K562 (cell line): ENCODE measurements around the gene BTD. TPM values are rescaled to one million over a fixed set of nuclear protein-coding genes. Genes with fewer than 3 reads are reported as not detected.

Experiments
- ATAC-seq: fragments of 200-7000 bp; cut with Tn5 transposase; 3 replicates; pipeline ENCODE4 v1.9.1; 2020; ENCODE audit warnings: moderate library complexity
- BruUV-seq: library from RNA; stranded (reverse); fragments of 400-500 nt; replicated peaks from 2 replicates; lab custom pipeline; 2021; lab: Mats Ljungman, UMichigan
- CTCF ChIA-PET: fragments of 300-600 bp; formaldehyde crosslinking; extraction: SDS; loops from one replicate; lab custom pipeline; 2021; ENCODE audit warnings: low intra/inter-chr PET ratio; lab: Yijun Ruan, JAX
- POLR2A ChIA-PET: fragments of 300-600, 350-650 bp; sonication (Branson Sonifier 250); formaldehyde crosslinking; extraction: SDS; loops from one replicate; lab custom pipeline; 2021; ENCODE audit warnings: antibody characterized with exemption, inconsistent platforms; lab: Yijun Ruan, JAX
- DNase-seq, 4 experiments: peaks; one replicate each; pipeline versions ENCODE4 v3.0.0 to v3.0.0-alpha.2; 2011 to 2018; ENCODE audit warnings: low spot score in 3 of 4, mixed read lengths in 3 of 4; ENCODE audit errors: extremely low read depth in 1 of 4
- FAIRE-seq: peaks from 2 replicates; lab custom pipeline; 2011; peaks lifted over from hg19 to GRCh38; lab: Jason Lieb, UNC
- H2AFZ ChIP-seq: 2 replicates; pipeline ENCODE4 v1.6.0; 2011; ENCODE audit warnings: low read depth, low read length, control low read depth, inconsistent platforms
- H3K27ac ChIP-seq: fragments of 200-600 bp; 3 replicates; pipeline ENCODE4 v1.8.0; 2011; ENCODE audit warnings: low read depth, mild to moderate bottlenecking, control low read depth, inconsistent platforms, low read length, moderate library complexity, mixed read lengths; ENCODE audit errors: extremely low read depth
- H3K27me3 ChIP-seq, 2 experiments: fragments of 300-600 bp in 1 of 2; 2 replicates in 1 of 2; 3 replicates in 1 of 2; pipeline versions ENCODE4 v1.6.0 to v1.8.0; 2011; ENCODE audit warnings: inconsistent platforms in 2 of 2, low read length in 2 of 2, mild to moderate bottlenecking in 1 of 2, mixed read lengths in 1 of 2, moderate library complexity in 1 of 2; ENCODE audit not compliant: control insufficient read depth in 2 of 2, insufficient read depth in 2 of 2
- H3K36me3 ChIP-seq: fragments of 300-600 bp; 3 replicates; pipeline ENCODE4 v1.8.0; 2011; ENCODE audit warnings: mild to moderate bottlenecking, low read length, inconsistent platforms; ENCODE audit not compliant: control insufficient read depth, insufficient read depth
- H3K4me1 ChIP-seq, 2 experiments: fragments of 200-600 bp in 1 of 2; replicated peaks in 1 of 2; 2 replicates in 1 of 2; 3 replicates in 1 of 2; pipeline versions ENCODE4 v1.5.1 to v1.8.0; 2011; ENCODE audit warnings: inconsistent platforms in 2 of 2, low read length in 2 of 2, mild to moderate bottlenecking in 1 of 2, mixed read lengths in 1 of 2, moderate library complexity in 1 of 2; ENCODE audit not compliant: control insufficient read depth in 2 of 2, insufficient read depth in 2 of 2
- H3K4me2 ChIP-seq: 2 replicates; pipeline ENCODE4 v1.6.1; 2011; ENCODE audit warnings: low read length, control low read depth, inconsistent platforms, mixed read lengths; ENCODE audit not compliant: insufficient read depth
- H3K4me3 ChIP-seq: fragments of 200-600 bp; sonication (generic), shearing (Covaris generic); 2 replicates; pipeline ENCODE4 v1.5.1; 2016; ENCODE audit warnings: control low read depth, inconsistent platforms
- H3K79me2 ChIP-seq: fragments of 200-600 bp; 3 replicates; pipeline ENCODE4 v1.8.0; 2011; ENCODE audit warnings: low read length, inconsistent platforms; ENCODE audit not compliant: control insufficient read depth, insufficient read depth
- H3K9ac ChIP-seq, 2 experiments: 2 replicates each; pipeline versions ENCODE4 v1.6.0 to v1.6.1; 2011; ENCODE audit warnings: low read depth in 2 of 2, low read length in 2 of 2, control low read depth in 1 of 2, inconsistent platforms in 1 of 2, mild to moderate bottlenecking in 1 of 2, mixed read lengths in 1 of 2; ENCODE audit not compliant: insufficient read depth in 1 of 2
- H3K9me1 ChIP-seq: one replicate; pipeline ENCODE4 v1.6.0; 2011; ENCODE audit warnings: inconsistent platforms, mild to moderate bottlenecking, low read length, moderate library complexity; ENCODE audit not compliant: control insufficient read depth, insufficient read depth
- H3K9me3 ChIP-seq: replicated peaks from 2 replicates; pipeline ENCODE4 v1.5.1; 2011; ENCODE audit warnings: low read depth, low read length, inconsistent platforms; ENCODE audit not compliant: control insufficient read depth, insufficient read depth
- H4K20me1 ChIP-seq: replicated peaks from 2 replicates; pipeline ENCODE4 v1.6.1; 2011; ENCODE audit warnings: low read length, inconsistent platforms, mixed read lengths; ENCODE audit not compliant: control insufficient read depth, insufficient read depth
- GATAD2B ChIP-seq: fragments of 450-650 bp; IDR thresholded peaks from 2 replicates; pipeline ENCODE4 v1.6.1; 2017; ENCODE audit warnings: mild to moderate bottlenecking, borderline replicate concordance
- HNRNPK ChIP-seq: fragments of 200-400 bp; formaldehyde crosslinking; IDR thresholded peaks from one replicate; pipeline ENCODE4 v1.6.1; 2018; ENCODE audit warnings: mild to moderate bottlenecking, low read depth, low read length; ENCODE audit not compliant: poor library complexity, severe bottlenecking
- HNRNPUL1 ChIP-seq: fragments of 200-400 bp; formaldehyde crosslinking; IDR thresholded peaks from 2 replicates; pipeline ENCODE4 v1.6.1; 2017; ENCODE audit warnings: low read length
- MBD2 ChIP-seq: sonication (generic); IDR thresholded peaks from 2 replicates; pipeline ENCODE4 v1.6.1; 2016; ENCODE audit warnings: low read depth, borderline replicate concordance
- MEF2A ChIP-seq: IDR thresholded peaks from 2 replicates; pipeline ENCODE4 v1.6.1; 2011; ENCODE audit warnings: low read depth, mild to moderate bottlenecking, low read length, moderate library complexity; ENCODE audit not compliant: control insufficient read depth
- NFATC3 ChIP-seq: fragments of 450-650 bp; IDR thresholded peaks from 2 replicates; pipeline ENCODE4 v1.6.1; 2017; ENCODE audit warnings: mild to moderate bottlenecking
- PURB ChIP-seq: sonication (generic); formaldehyde crosslinking; IDR thresholded peaks from 2 replicates; pipeline ENCODE4 v1.9.0; 2021; ENCODE audit warnings: low read depth, mild to moderate bottlenecking, missing genetic modification reagents
- SRF ChIP-seq, 2 experiments: fragments of 250-450, 450-650 bp in 1 of 2; sonication (Bioruptor Pico) in 1 of 2; sonication (generic) in 1 of 2; formaldehyde crosslinking; IDR thresholded peaks; 2 replicates each; pipeline versions ENCODE4 v1.5.0 to v1.5.1; 2020 to 2022; ENCODE audit warnings: mild to moderate bottlenecking in 1 of 2, missing genetic modification reagents in 1 of 2
- ZFP36 ChIP-seq: fragments of 150-350 bp; IDR thresholded peaks from 2 replicates; pipeline ENCODE4 v1.6.1; 2018; ENCODE audit warnings: low read length, low read depth; ENCODE audit not compliant: partially characterized antibody
- WGBS: fragments of 100-300 bp; shearing (Covaris generic); methylation state at CpG from one replicate; pipeline ENCODE4 v1.1.6; 2016; ENCODE audit warnings: low coverage, mixed read lengths; ENCODE audit not compliant: insufficient coverage; ENCODE audit errors: missing lambda C conversion rate; 5-methylcytosine and 5-hydroxymethylcytosine counted together
- in situ Hi-C: fragments of 300-500 bp; cut with MboI; formaldehyde crosslinking; loops from 4 replicates; pipeline ENCODE4 v1.15.0; 2018; ENCODE audit warnings: inconsistent platforms, mixed read lengths
- intact Hi-C: fragments of 100-400 bp; cut with micrococcal nuclease; formaldehyde crosslinking; loops from 2 replicates; pipeline ENCODE4 v1.14.2; 2022
- polyA plus RNA-seq, 8 experiments: library from polyadenylated mRNA; depleted of rRNA in 4 of 8; stranded (reverse) in 5 of 8; unstranded in 3 of 8; fragments of >200 nt; fragmentation: Nextera tagmentation in 2 of 8; fragmentation: Illumina TruSeq in 1 of 8; extraction: Ambion mirVana in 2 of 8; extraction: Trizol in 1 of 8; gene quantifications; 2 replicates each; pipeline versions ENCODE4 v1.2.1 to v1.2.3, GENCODE V29; 2011 to 2014; ENCODE audit warnings: inconsistent platforms in 1 of 8, missing spikeins in 1 of 8
- total RNA-seq, 7 experiments: library from RNA; depleted of rRNA in 6 of 7; stranded (reverse); fragments of >200 nt in 6 of 7; fragmentation: Illumina TruSeq in 2 of 7; extraction: Trizol in 2 of 7; gene quantifications; 2 replicates each; pipeline versions ENCODE4 v1.2.1 to v1.2.3, GENCODE V29; 2011 to 2021; ENCODE audit warnings: low replicate concordance in 1 of 7
- TF ChIP-seq, protein P1 (sequence below): sonication (generic); IDR thresholded peaks from 2 replicates; pipeline ENCODE4 v1.6.1; 2016
- TF ChIP-seq, protein P2 (sequence below): fragments of 450-650 bp; formaldehyde crosslinking; IDR thresholded peaks from 2 replicates; pipeline ENCODE4 v1.4.0; 2020; ENCODE audit warnings: mild to moderate bottlenecking, moderate library complexity
- TF ChIP-seq, protein P3 (sequence below), 2 experiments: fragments of 450-650 bp; IDR thresholded peaks; 2 replicates each; pipeline ENCODE4 v1.6.1; 2018; ENCODE audit warnings: mild to moderate bottlenecking in 2 of 2, low read depth in 1 of 2; ENCODE audit not compliant: partially characterized antibody in 2 of 2
- TF ChIP-seq, protein P4 (sequence below): fragments of 450-650 bp; IDR thresholded peaks from 2 replicates; pipeline ENCODE4 v1.6.1; 2016; ENCODE audit warnings: low read depth, mild to moderate bottlenecking, moderate library complexity
- TF ChIP-seq, protein P5 (sequence below), 2 experiments: fragments of 450-650 bp; conservative IDR thresholded peaks; 2 replicates each; pipeline ENCODE4 v1.6.1; 2017; ENCODE audit warnings: mild to moderate bottlenecking in 2 of 2, moderate library complexity in 2 of 2

The BTD gene
- total and polyA plus RNA-seq, 9 of the 15 experiments (the other 6 are each of a cell fraction or from before 2014, with no cell fraction given) = 6.6 to 26.2 (median 10.6) TPM

DNA sequence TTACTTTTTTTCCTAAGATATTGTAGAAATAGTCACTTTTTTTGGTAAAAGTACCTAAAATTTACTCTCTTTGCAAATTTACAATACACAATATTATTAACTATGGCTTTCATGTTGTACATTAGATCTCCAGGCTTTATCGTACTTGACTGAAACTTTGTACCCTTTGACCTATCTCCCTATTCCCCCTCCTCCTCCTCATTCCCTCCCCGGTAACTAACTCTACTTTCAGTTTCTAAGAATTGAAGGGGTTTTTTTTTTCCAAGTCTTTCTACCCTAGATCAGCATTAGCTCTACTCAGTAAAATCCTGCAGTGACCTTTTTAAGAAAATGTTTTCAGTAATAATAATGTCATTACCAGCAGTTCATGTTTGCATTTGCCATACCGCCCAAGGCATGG, 10.3 kb upstream of the BTD start:
- H2AFZ ChIP-seq = no peak overlapping the region
- no peak overlapping the region for H3K9ac ChIP-seq
- H3K36me3 ChIP-seq = peaks cover 22% of the 10 kb centered on the region; the same call in 2 of the 3 replicates
- CTCF ChIA-PET = no interaction called here
- DNase-seq = no peak
- 87% methylated on average over 3 of the region's 3 CpGs for WGBS
- no peak for ATAC-seq
- POLR2A ChIA-PET = no interaction called here
- in situ Hi-C loops (no loop called here), intact Hi-C loops (no loop called here)
- no peak overlapping the region for H3K4me2 ChIP-seq
- no peak overlapping the region for H3K4me3 ChIP-seq
- H3K27me3 ChIP-seq = no peaks in the 10 kb centered on the region
- BruUV-seq = no TSS peak
- no peaks in the 10 kb centered on the region for H3K79me2 ChIP-seq
- no peaks in the 10 kb centered on the region for H3K9me1 ChIP-seq
- H3K4me1 ChIP-seq = no peaks in the 10 kb centered on the region
- no peak for FAIRE-seq
- no peaks in the 10 kb centered on the region for H4K20me1 ChIP-seq
- H3K9me3 ChIP-seq = peaks cover 4% of the 10 kb centered on the region; the same call in 1 of the 2 replicates
- no peak overlapping the region for H3K27ac ChIP-seq
- TF ChIP-seq SRF (CRISPR knock-in tag; IDR thresholded peaks at IDR 0.05) = no peak
- TF ChIP-seq ZFP36 = no peak
- no peak for TF ChIP-seq GATAD2B
- no peak for TF ChIP-seq HNRNPUL1
- TF ChIP-seq, protein P1, sequence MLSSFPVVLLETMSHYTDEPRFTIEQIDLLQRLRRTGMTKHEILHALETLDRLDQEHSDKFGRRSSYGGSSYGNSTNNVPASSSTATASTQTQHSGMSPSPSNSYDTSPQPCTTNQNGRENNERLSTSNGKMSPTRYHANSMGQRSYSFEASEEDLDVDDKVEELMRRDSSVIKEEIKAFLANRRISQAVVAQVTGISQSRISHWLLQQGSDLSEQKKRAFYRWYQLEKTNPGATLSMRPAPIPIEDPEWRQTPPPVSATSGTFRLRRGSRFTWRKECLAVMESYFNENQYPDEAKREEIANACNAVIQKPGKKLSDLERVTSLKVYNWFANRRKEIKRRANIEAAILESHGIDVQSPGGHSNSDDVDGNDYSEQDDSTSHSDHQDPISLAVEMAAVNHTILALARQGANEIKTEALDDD = no peak
- TF ChIP-seq, protein P2, sequence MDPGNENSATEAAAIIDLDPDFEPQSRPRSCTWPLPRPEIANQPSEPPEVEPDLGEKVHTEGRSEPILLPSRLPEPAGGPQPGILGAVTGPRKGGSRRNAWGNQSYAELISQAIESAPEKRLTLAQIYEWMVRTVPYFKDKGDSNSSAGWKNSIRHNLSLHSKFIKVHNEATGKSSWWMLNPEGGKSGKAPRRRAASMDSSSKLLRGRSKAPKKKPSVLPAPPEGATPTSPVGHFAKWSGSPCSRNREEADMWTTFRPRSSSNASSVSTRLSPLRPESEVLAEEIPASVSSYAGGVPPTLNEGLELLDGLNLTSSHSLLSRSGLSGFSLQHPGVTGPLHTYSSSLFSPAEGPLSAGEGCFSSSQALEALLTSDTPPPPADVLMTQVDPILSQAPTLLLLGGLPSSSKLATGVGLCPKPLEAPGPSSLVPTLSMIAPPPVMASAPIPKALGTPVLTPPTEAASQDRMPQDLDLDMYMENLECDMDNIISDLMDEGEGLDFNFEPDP (CRISPR knock-in tag) = no peak
- TF ChIP-seq, protein P3, sequence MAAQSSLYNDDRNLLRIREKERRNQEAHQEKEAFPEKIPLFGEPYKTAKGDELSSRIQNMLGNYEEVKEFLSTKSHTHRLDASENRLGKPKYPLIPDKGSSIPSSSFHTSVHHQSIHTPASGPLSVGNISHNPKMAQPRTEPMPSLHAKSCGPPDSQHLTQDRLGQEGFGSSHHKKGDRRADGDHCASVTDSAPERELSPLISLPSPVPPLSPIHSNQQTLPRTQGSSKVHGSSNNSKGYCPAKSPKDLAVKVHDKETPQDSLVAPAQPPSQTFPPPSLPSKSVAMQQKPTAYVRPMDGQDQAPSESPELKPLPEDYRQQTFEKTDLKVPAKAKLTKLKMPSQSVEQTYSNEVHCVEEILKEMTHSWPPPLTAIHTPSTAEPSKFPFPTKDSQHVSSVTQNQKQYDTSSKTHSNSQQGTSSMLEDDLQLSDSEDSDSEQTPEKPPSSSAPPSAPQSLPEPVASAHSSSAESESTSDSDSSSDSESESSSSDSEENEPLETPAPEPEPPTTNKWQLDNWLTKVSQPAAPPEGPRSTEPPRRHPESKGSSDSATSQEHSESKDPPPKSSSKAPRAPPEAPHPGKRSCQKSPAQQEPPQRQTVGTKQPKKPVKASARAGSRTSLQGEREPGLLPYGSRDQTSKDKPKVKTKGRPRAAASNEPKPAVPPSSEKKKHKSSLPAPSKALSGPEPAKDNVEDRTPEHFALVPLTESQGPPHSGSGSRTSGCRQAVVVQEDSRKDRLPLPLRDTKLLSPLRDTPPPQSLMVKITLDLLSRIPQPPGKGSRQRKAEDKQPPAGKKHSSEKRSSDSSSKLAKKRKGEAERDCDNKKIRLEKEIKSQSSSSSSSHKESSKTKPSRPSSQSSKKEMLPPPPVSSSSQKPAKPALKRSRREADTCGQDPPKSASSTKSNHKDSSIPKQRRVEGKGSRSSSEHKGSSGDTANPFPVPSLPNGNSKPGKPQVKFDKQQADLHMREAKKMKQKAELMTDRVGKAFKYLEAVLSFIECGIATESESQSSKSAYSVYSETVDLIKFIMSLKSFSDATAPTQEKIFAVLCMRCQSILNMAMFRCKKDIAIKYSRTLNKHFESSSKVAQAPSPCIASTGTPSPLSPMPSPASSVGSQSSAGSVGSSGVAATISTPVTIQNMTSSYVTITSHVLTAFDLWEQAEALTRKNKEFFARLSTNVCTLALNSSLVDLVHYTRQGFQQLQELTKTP (IDR thresholded peaks at IDR 0.05; ENCODE audit: low read depth in 1 of 2, partially characterized antibody in 2 of 2) = no peak
- TF ChIP-seq MEF2A = no peak
- TF ChIP-seq NFATC3 = no peak
- TF ChIP-seq, protein P4, sequence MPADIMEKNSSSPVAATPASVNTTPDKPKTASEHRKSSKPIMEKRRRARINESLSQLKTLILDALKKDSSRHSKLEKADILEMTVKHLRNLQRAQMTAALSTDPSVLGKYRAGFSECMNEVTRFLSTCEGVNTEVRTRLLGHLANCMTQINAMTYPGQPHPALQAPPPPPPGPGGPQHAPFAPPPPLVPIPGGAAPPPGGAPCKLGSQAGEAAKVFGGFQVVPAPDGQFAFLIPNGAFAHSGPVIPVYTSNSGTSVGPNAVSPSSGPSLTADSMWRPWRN = no peak
- no peak for TF ChIP-seq MBD2
- TF ChIP-seq HNRNPK = no peak
- TF ChIP-seq PURB (CRISPR knock-in tag) = no peak
- TF ChIP-seq, protein P5, sequence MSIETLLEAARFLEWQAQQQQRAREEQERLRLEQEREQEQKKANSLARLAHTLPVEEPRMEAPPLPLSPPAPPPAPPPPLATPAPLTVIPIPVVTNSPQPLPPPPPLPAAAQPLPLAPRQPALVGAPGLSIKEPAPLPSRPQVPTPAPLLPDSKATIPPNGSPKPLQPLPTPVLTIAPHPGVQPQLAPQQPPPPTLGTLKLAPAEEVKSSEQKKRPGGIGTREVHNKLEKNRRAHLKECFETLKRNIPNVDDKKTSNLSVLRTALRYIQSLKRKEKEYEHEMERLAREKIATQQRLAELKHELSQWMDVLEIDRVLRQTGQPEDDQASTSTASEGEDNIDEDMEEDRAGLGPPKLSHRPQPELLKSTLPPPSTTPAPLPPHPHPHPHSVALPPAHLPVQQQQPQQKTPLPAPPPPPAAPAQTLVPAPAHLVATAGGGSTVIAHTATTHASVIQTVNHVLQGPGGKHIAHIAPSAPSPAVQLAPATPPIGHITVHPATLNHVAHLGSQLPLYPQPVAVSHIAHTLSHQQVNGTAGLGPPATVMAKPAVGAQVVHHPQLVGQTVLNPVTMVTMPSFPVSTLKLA (conservative IDR thresholded peaks at IDR 0.05) = no peak
